ENCODE measurements around the gene MROH2B.

Gene MROH2B

GRCh38 chr5:41071242-41071641, at the start of gene MROH2B:
Gene MROH2B (minus strand): TSS chr5:41071342. CDS start chr5:41070852, 490 bp downstream.
- no peaks in the 10 kb centered on the region for H3K79me2 ChIP-seq (ENCODE audit: insufficient read depth, low read length)
- TF ChIP-seq EZH2 (IDR thresholded peaks at IDR 0.05; ENCODE audit: borderline replicate concordance, low read depth, low read length, severe bottlenecking) = no peak
- TF ChIP-seq, protein P1, sequence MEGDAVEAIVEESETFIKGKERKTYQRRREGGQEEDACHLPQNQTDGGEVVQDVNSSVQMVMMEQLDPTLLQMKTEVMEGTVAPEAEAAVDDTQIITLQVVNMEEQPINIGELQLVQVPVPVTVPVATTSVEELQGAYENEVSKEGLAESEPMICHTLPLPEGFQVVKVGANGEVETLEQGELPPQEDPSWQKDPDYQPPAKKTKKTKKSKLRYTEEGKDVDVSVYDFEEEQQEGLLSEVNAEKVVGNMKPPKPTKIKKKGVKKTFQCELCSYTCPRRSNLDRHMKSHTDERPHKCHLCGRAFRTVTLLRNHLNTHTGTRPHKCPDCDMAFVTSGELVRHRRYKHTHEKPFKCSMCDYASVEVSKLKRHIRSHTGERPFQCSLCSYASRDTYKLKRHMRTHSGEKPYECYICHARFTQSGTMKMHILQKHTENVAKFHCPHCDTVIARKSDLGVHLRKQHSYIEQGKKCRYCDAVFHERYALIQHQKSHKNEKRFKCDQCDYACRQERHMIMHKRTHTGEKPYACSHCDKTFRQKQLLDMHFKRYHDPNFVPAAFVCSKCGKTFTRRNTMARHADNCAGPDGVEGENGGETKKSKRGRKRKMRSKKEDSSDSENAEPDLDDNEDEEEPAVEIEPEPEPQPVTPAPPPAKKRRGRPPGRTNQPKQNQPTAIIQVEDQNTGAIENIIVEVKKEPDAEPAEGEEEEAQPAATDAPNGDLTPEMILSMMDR (IDR thresholded peaks at IDR 0.05; ENCODE audit: borderline replicate concordance, extremely low read depth, low read length, poor library complexity, severe bottlenecking) = no peak
- H3K4me1 ChIP-seq (ENCODE audit: insufficient read depth, low read length) = no peaks in the 10 kb centered on the region
- ATAC-seq (ENCODE audit: insufficient read depth, low read depth) = no peak
- H3K4me2 ChIP-seq (ENCODE audit: insufficient read depth, low read length) = no peak within 1 kb of the TSS
- no peak within 1 kb of the TSS for H3K4me3 ChIP-seq (ENCODE audit: low read depth in 1 of 2, low read length in 2 of 2)
- H3K36me3 ChIP-seq (ENCODE audit: insufficient read depth, low read length) = no peaks in the 10 kb centered on the region
- no peaks in the 10 kb centered on the region for H3K9me3 ChIP-seq (ENCODE audit: insufficient read depth, low read length, severe bottlenecking)
- H3K9ac ChIP-seq (ENCODE audit: low read depth, low read length) = no peak within 1 kb of the TSS
- H4K20me1 ChIP-seq (ENCODE audit: insufficient read depth, low read length) = no peaks in the 10 kb centered on the region
- no peak for DNase-seq
- H3K27ac ChIP-seq (ENCODE audit: low read length) = no peak within 1 kb of the TSS
- H2AFZ ChIP-seq (ENCODE audit: low read depth, low read length) = no peak within 1 kb of the TSS
- H3K27me3 ChIP-seq (ENCODE audit: insufficient read depth, low read length, poor library complexity) = no peaks in the 10 kb centered on the region

DNA sequence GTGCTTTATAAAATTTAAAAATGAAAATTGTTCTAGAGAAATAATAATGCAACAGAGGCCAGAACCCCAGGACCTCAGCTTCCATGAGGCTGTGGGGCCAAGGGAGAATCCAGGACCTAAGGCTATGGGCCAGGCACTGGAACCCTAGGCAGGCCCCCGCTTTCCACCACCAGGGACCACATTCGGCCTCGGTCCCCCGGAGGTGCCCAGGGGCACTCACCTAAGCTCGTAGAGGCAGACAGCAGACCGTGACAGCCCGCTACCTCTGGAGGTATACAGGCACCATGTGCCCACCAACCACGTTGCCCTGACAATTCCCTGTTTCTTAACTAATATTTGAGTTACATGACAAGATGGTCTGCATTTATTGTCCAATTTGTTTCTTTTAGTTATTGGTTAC, 49.5 kb upstream of the MROH2B start:
- Histone ChIP-seq H2AFZ (ENCODE audit: low read depth, low read length) (no peak overlapping the region), H3K79me2 (ENCODE audit: insufficient read depth, low read length) (no peaks in the 10 kb centered on the region), H3K36me3 (ENCODE audit: insufficient read depth, low read length) (no peaks in the 10 kb centered on the region), H3K9me3 (ENCODE audit: insufficient read depth, low read length, severe bottlenecking) (no peaks in the 10 kb centered on the region), H4K20me1 (ENCODE audit: insufficient read depth, low read length) (no peaks in the 10 kb centered on the region), H3K4me2 (ENCODE audit: insufficient read depth, low read length) (no peak overlapping the region), H3K27me3 (ENCODE audit: insufficient read depth, low read length, poor library complexity) (no peaks in the 10 kb centered on the region), H3K4me3 (ENCODE audit: low read depth in 1 of 2, low read length in 2 of 2) (no peak overlapping the region), H3K9ac (ENCODE audit: low read depth, low read length) (no peak overlapping the region), H3K4me1 (ENCODE audit: insufficient read depth, low read length) (no peaks in the 10 kb centered on the region), H3K27ac (ENCODE audit: low read length) (no peak overlapping the region)
- no peak for TF ChIP-seq EZH2 (IDR thresholded peaks at IDR 0.05; ENCODE audit: borderline replicate concordance, low read depth, low read length, severe bottlenecking)
- TF ChIP-seq, protein P1 (IDR thresholded peaks at IDR 0.05; ENCODE audit: borderline replicate concordance, extremely low read depth, low read length, poor library complexity, severe bottlenecking) = no peak
- ATAC-seq (ENCODE audit: insufficient read depth, low read depth) (no peak), DNase-seq (no peak)

- H4K20me1 ChIP-seq (ENCODE audit: insufficient read depth, low read length) = no peaks in the 10 kb centered on the region
- no peak for TF ChIP-seq EZH2 (IDR thresholded peaks at IDR 0.05; ENCODE audit: borderline replicate concordance, low read depth, low read length, severe bottlenecking)
- TF ChIP-seq, protein P1 (IDR thresholded peaks at IDR 0.05; ENCODE audit: borderline replicate concordance, extremely low read depth, low read length, poor library complexity, severe bottlenecking) = no peak
- no peak overlapping the region for H3K9ac ChIP-seq (ENCODE audit: low read depth, low read length)
- no peaks in the 10 kb centered on the region for H3K36me3 ChIP-seq (ENCODE audit: insufficient read depth, low read length)
- H3K4me1 ChIP-seq (ENCODE audit: insufficient read depth, low read length) = no peaks in the 10 kb centered on the region
- H3K27ac ChIP-seq (ENCODE audit: low read length) = no peak overlapping the region
- no peak overlapping the region for H2AFZ ChIP-seq (ENCODE audit: low read depth, low read length)
- DNase-seq = no peak
- no peak overlapping the region for H3K4me3 ChIP-seq (ENCODE audit: low read depth in 1 of 2, low read length in 2 of 2)
- H3K9me3 ChIP-seq (ENCODE audit: insufficient read depth, low read length, severe bottlenecking) = no peaks in the 10 kb centered on the region
- H3K27me3 ChIP-seq (ENCODE audit: insufficient read depth, low read length, poor library complexity) = peaks cover 3% of the 10 kb centered on the region
- no peak for ATAC-seq (ENCODE audit: insufficient read depth, low read depth)
- H3K4me2 ChIP-seq (ENCODE audit: insufficient read depth, low read length) = no peak overlapping the region
- no peaks in the 10 kb centered on the region for H3K79me2 ChIP-seq (ENCODE audit: insufficient read depth, low read length)
Observed at GRCh38 chr5:41118177-41118576, 47.0 kb upstream of the MROH2B start.

DNA sequence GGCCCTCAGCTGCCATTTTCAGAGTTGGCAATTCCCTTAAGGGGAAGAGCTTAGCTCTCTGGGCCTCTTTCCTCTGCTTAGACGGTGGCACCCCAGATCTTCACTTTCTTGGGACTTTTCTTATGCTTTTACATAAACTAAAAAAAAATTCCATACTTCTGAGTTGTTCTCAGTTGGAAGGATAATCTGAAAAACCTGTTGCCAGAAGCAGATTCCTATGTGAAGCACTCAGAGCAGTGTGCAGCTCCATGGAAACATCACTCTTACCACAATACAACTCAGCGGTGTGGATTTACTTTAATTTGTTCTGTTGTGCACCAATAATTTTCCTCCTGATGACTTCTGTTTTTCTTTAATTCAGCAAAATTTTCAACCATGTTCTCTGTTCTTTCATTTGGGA, 44.1 kb upstream of the MROH2B start:
- Histone ChIP-seq H4K20me1 (ENCODE audit: insufficient read depth, low read length) (no peaks in the 10 kb centered on the region), H3K4me3 (ENCODE audit: low read depth in 1 of 2, low read length in 2 of 2) (no peak overlapping the region), H3K9ac (ENCODE audit: low read depth, low read length) (no peak overlapping the region), H3K79me2 (ENCODE audit: insufficient read depth, low read length) (no peaks in the 10 kb centered on the region), H3K9me3 (ENCODE audit: insufficient read depth, low read length, severe bottlenecking) (no peaks in the 10 kb centered on the region), H3K4me1 (ENCODE audit: insufficient read depth, low read length) (no peaks in the 10 kb centered on the region), H3K36me3 (ENCODE audit: insufficient read depth, low read length) (no peaks in the 10 kb centered on the region), H2AFZ (ENCODE audit: low read depth, low read length) (no peak overlapping the region), H3K27ac (ENCODE audit: low read length) (no peak overlapping the region), H3K4me2 (ENCODE audit: insufficient read depth, low read length) (no peak overlapping the region), H3K27me3 (ENCODE audit: insufficient read depth, low read length, poor library complexity) (peaks cover 3% of the 10 kb centered on the region)
- ATAC-seq (ENCODE audit: insufficient read depth, low read depth) = no peak
- no peak for TF ChIP-seq EZH2 (IDR thresholded peaks at IDR 0.05; ENCODE audit: borderline replicate concordance, low read depth, low read length, severe bottlenecking)
- TF ChIP-seq, protein P1 (IDR thresholded peaks at IDR 0.05; ENCODE audit: borderline replicate concordance, extremely low read depth, low read length, poor library complexity, severe bottlenecking) = no peak
- no peak for DNase-seq
